HG03039 (cell line): Measurements from ENCODE around the gene SRD5A3.

Experiments used
- ATAC-seq: cut with Tn5 transposase; IDR thresholded peaks from one replicate; pipeline ENCODE4 v1.9.1; 2021; ENCODE audit warnings: mild to moderate bottlenecking, moderate library complexity; ENCODE audit not compliant: unreplicated experiment

The SRD5A3 gene

DNA sequence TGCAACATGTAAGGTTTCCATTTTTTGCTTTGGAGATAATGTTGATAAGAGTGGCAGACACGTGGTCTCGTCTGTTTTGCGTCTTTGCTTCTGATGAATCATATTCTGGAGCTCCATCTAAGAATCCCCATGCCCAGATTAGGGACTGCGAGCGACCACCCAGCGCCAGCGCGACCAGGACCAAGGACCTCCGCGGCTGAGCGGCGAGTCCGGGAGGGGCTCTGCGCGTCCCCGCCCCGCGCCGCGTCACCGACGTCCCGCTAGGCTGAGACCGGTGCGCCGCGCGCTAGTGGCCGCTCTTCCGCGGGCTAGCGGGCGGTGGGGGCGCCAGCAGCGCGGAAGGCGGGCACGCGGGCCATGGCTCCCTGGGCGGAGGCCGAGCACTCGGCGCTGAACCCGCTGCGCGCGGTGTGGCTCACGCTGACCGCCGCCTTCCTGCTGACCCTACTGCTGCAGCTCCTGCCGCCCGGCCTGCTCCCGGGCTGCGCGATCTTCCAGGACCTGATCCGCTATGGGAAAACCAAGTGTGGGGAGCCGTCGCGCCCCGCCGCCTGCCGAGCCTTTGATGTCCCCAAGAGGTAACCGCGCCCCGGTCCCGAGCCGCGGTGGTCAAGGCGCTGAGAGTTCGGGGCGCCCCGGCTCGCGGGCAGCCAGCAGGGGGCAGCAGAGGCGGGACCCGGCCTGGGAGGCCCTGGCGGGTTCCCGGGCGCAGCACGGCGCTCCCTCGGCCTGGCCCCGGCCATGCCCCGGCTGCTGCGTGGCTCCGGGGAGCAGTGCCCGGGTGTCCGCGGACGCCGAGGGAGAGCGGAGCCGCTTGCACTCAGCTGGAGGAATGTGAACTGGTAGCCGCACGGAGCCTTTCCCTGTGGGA lies at the start of gene SRD5A3:
Gene SRD5A3 (plus strand): TSS at position 263 of the 871 bp plus-strand sequence. CDS start 95 bp downstream, at position 358.
- peak; percentile 96 for ATAC-seq

- no peak for ATAC-seq
Measured at GRCh38 chr4:55297346-55297745, 48.7 kb upstream of the SRD5A3 start.

- no peak for ATAC-seq
Measured at GRCh38 chr4:55303760-55304165, 42.3 kb upstream of the SRD5A3 start.

GRCh38 chr4:55304303-55304702 lies 41.7 kb upstream of the SRD5A3 start:
- no peak for ATAC-seq

GRCh38 chr4:55308071-55308470 lies 38.0 kb upstream of the SRD5A3 start:
- ATAC-seq, result no peak

DNA sequence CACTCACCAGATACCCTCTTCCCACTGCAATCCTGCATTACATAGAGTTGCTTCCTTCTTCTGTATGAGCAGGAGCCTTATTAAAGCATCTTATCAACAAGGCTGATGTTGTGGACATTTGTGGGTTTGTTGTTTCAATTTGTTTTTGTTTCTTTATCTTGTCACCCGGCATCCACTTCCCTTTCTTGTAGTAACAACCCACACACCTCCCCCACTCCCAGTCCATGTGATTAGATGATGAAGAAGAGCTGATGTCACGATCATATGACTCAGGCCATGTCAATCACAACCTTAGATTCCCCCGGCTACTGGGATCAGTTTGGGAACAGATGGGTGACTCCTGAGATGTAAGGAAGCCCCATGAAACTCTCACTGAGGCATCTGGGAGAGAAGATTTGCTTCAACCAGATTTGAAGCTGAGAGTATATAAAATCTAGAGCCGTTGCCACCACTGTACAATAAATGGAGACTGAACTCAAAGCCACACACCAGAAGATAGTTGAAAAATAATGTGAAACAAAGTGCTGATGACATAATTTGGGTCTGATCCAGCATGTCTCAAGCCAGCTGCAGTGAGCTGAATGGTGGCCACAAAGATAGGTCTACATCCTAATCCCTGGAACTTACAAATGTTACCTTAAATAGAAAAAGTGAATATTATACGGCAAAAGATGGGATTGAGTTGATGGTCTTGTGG lies 34.1 kb upstream of the SRD5A3 start:
- no peak for ATAC-seq

DNA sequence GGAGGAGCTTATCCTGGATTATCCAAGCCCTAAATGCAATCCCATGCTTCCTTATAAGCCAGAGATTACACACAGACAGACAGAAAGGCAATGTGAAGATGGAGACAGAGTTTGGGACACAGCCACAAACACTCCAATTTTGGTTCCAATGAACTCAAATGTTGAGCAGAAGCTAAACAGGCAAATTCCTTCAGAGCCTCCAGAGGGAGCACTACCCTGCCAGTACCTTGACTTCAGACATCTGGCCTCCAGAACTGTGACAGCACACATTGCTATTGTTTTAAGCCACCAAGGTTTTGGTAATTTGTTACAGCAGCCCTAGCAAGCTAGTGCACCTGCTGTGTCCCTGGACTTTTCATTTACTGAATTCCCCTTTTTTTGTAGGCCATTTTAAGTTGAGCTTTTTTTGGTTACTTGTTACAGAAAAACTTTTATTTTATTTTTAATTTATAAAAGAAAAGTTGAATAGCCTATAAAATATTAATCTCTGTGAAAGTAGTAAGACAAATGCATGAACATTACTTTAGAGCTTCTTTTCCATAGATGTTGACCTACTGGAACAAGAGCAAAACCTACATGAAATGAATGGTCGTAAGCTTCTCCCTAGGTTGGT lies 33.4 kb upstream of the SRD5A3 start:
- ATAC-seq, result no peak

DNA sequence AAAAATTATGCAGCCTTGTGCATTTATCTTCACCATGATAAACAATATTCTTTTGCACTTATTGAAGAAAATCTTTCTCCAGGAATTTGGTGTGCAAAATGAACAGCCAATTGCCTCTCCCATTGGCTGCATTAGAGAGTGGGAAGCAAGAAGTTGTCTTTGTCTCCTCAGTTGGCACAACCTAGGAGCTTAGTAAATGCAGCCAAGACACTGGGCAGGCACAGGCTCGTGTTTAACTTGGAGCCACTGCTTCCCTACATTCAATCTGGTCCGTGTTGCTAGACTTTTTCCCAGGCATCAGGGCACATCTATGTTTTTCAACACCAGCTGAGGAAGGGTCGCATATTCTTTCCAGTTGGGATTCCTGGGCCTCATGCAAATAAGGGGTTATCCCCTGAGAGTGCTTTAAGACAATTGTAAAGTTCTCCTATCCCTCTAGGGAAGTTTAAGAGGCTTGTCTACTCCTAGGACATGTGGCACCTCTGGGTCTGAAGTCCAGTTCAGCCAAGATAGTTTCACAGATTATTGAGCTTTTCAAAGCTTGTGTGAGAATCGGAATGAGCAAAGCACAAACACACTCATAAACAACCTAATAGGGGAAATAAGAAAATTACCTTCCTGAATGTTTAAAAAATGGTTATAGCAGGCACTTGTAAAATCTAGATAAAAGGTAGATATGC lies 31.8 kb upstream of the SRD5A3 start:
- no peak for ATAC-seq

- no peak for ATAC-seq
Measured at GRCh38 chr4:55318175-55319129, 27.6 kb upstream of the SRD5A3 start.

DNA sequence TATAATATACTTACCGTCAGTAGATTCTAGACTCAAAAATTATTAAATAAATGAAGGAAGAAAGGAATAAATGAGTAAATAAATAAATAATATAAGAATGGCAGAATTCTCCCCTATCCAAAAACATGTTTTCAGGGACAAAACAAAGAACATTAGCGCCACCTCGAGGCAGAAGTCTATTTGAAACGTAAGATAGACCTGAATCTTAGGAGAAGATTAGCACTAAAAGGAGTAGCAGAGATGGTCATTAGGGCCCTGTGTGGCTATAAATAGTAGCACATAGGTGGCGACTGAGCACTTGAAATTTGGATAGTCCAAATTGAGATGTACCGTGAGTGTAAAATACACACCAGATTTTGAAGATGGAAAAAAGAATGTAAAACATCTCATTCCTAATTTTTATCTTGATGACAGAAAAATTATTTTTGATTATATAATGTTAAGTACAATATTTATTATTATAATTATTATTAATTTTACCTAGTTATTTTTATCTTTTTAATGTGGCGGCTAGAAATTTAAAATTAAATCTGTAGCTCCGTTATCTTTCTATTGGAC lies 24.3 kb upstream of the SRD5A3 start:
- no peak for ATAC-seq

DNA sequence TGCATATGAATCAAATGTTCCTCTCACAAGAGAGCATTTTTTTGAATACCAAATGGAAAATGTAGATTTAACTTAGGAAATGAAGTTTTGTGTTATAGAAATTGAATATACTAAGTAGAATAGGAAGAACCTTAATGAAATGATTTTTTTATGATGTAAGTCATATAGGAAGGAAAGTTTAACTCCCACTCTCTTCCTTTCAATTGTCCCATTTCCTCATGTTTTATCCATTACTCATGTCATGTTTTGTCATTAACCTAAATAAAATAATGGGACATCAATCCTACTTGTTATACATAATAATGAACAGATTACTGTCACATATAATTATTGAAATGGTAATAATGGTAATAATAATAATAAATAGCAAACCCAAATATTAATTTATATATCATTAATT lies 22.7 kb upstream of the SRD5A3 start:
- no peak for ATAC-seq

DNA sequence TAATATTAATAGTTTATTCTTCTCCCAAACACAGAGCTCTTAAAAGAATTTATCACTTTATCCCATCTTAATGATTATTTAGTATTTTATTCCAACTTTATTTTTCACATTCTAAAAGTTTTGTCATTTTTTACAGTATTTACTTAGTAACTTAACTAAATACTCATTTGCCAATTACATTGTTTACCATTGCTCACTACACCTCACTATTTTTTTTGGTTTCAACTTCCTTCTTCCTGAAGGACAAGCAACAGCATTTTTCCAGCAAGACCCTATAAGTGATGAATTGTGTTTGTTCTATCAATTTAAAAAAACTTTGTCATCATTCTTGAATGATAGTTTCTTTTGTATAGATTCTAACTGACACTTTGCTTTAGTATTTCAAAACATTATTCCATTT lies 19.4 kb upstream of the SRD5A3 start:
- no peak for ATAC-seq

DNA sequence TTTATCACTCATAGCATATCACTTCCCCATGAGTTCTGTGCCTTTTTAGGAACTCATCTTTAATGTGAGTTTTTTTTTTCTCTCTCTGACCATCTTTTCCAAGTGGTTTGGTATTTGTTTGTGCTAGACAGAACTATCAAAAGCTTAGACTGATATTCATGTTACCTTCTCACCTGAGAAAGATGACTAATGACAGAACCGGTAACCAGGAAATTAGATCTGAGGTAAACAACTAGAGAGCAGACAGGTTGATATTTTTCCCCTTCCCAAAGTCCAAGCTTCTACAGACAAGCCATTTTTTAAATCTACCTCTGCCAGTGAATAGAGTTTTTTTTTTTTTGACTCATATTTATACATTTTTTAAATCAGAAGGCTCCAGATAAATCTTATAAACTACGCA lies 17.0 kb upstream of the SRD5A3 start:
- no peak for ATAC-seq

DNA sequence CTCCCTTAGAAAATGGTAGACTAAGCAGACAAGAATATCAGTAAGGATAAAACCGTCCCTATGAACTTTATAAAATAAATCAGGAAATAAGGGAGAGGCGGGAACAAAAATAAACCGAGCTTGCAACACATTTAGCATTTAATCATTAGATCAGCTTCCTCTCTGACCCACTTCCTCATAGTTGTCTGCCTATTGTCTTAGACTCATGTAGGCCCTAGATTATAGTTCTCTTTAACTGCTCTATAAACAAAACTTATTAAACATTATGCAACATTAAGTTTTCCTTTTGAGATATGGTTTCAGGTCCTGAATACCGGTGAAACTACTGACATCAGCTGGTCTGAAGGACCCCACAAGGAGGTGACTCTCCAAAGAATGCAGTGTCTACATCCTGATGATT lies 15.8 kb upstream of the SRD5A3 start:
- ATAC-seq, result no peak

DNA sequence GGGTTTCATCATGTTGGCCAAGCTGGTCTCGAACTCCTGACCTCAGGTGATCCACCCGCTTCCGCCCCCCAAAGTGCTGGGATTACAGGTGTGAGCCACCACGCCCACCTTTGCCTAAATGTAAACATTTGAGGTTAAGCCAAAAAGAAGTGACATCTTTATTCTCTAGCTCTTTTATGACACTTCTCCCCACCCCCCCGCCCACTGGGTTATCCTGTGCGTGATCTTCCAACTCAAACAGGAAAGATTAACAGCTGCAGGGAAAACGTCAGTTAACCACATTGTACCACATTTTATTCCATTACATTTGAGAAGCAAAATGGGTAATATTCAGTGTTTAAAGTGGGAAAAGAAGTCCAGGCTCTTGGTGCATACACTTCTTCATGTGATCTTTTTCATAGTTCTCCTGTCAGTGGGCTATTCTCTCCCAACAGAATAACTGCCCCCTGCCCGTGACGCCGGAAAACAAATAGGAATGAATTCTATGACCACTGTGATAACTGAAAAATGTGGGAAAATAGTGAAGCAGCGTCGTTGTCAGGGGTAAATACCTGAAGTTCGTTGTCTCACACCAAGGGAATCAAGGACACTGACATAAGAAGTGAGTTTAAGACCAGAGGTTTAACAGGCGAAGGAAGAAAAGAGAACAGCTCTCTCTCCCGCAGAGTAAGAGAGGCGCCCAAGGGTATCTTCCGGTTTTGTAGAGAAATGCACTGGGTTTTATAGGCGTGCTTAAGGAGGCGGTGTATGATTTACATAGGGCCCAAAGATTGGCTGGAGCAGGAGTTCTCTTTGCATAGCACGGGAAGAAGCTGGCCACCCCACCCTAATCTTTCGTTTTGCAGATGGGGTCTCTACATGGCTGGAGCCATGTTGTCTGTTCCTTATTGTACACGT lies 9.7 kb upstream of the SRD5A3 start:
- no peak for ATAC-seq

- no peak for ATAC-seq
Measured at GRCh38 chr4:55337944-55338343, 8.1 kb upstream of the SRD5A3 start.

DNA sequence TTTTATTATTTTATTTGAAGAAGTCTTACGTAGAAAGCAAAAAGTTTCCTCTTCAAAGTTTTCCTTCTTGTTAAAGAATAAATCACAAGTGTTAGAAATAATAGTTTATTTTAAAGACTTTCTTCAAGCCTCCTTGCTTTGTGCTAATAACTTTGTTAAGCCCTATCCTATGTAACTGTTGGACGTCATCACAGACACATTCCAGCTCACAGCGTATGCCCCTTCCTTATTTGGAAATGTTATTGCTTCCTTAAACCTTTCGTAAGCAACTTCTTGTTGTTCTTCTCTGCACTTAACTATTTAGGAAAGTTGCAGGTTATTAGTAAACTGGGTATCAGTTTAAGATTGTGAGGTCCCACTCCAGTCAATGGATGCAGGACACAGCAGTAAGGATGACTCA lies 7.6 kb upstream of the SRD5A3 start:
- no peak for ATAC-seq

DNA sequence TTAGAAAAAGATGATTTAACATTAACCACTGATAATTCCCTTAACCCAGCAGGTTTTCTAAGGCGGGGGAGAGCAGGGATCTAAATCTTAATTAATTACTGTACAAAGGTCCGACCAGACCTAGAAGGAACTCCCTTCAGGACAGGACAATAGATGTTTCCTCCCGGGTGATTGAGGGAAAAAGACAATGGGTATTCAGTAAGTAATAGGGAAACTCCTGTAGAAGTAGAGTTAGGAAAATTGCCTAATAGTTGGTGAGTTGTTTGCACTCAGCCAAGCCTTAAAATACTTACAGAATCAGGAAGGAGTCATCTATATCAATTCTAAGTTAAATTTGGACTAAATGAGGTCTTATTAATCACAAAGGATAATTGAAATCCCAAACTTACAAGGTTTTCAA lies 5.8 kb upstream of the SRD5A3 start:
- no peak for ATAC-seq

DNA sequence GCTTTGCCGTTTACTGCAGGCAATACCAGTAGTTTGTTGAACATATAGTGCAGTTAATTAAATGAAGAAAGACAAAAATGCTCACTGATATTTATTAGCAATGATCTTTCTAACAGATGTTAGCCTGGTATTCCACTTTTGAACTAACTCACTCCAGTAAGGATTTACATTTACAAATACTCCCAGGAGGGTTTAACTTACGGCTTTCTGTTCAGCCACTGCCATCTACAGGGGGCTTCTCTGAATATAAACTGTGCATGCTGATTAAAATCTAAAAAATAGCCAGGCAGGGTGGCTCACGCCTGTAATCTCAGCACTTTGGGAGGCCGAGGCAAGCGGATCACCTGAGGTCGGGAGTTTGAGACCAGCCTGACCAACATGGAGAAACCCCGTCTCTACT lies 2.2 kb upstream of the SRD5A3 start:
- ATAC-seq, result no peak
